Brain pericyte (primary cell): ENCODE data around the gene ZDHHC12.

ENCODE experiments used
- DNase-seq: peaks from one replicate; pipeline ENCODE4 v3.0.0-alpha.2; 2012; ENCODE audit warnings: low read depth, low spot score

ZDHHC12 gene

GRCh38 chr9:128685636-128686489 lies 38.1 kb downstream of the ZDHHC12 start:
- DNase-seq, result no peak

- no peak for DNase-seq
Observed at GRCh38 chr9:128684325-128685199, 39.4 kb downstream of the ZDHHC12 start.

GRCh38 chr9:128684065-128684324 lies 39.9 kb downstream of the ZDHHC12 start:
- no peak for DNase-seq

GRCh38 chr9:128683340-128684064 lies 40.4 kb downstream of the ZDHHC12 start:
- no peak for DNase-seq

- DNase-seq, result no peak
Observed at GRCh38 chr9:128677794-128678193, 46.1 kb downstream of the ZDHHC12 start.

- DNase-seq, result no peak
Observed at GRCh38 chr9:128675382-128675781, 48.5 kb downstream of the ZDHHC12 start.
